ENCODE data around the gene COPZ1. TPM values are rescaled to one million over a fixed set of nuclear protein-coding genes. Genes with fewer than 3 reads are reported as not detected.

COPZ1 gene
- total RNA-seq, 1 donor = 104 TPM

- TF ChIP-seq CTCF (IDR thresholded peaks at IDR 0.05; ENCODE audit: extremely low read depth, low read depth, low read length) = no peak
- no peak overlapping the region for H2AFZ ChIP-seq (ENCODE audit: low read length)
- H3K79me2 ChIP-seq (ENCODE audit: insufficient read depth, low read length) = no peaks in the 10 kb centered on the region
- no peaks in the 10 kb centered on the region for H3K27me3 ChIP-seq (ENCODE audit: insufficient read depth, low read length)
- no peaks in the 10 kb centered on the region for H3K9me3 ChIP-seq (ENCODE audit: low read depth, low read length)
- no peak overlapping the region for H3K4me2 ChIP-seq (ENCODE audit: insufficient read depth, low read length)
- H4K20me1 ChIP-seq (ENCODE audit: insufficient read depth, low read length) = no peaks in the 10 kb centered on the region
- peak; percentile 79 for DNase-seq (ENCODE audit: insufficient read length, low spot score, missing footprints)
- no peaks in the 10 kb centered on the region for H3K36me3 ChIP-seq (ENCODE audit: insufficient read depth, low read length)
- H3K4me1 ChIP-seq (ENCODE audit: insufficient read depth, low read length) = peaks cover 7% of the 10 kb centered on the region
- H3K4me3 ChIP-seq (ENCODE audit: insufficient read depth, low read length) = no peak overlapping the region
- H3K27ac ChIP-seq (ENCODE audit: low read depth, low read length) = no peak overlapping the region
Measured at GRCh38 chr12:54377007-54377406, 52.1 kb downstream of the COPZ1 start.

- no peak for TF ChIP-seq CTCF (IDR thresholded peaks at IDR 0.05; ENCODE audit: extremely low read depth, low read depth, low read length)
- H3K79me2 ChIP-seq (ENCODE audit: insufficient read depth, low read length) = no peaks in the 10 kb centered on the region
- DNase-seq (ENCODE audit: insufficient read length, low spot score, missing footprints) = peak; percentile 72
- H3K4me2 ChIP-seq (ENCODE audit: insufficient read depth, low read length) = peak overlapping the region; percentile 80
- H2AFZ ChIP-seq (ENCODE audit: low read length) = no peak overlapping the region
- H3K9me3 ChIP-seq (ENCODE audit: low read depth, low read length) = no peaks in the 10 kb centered on the region
- no peak overlapping the region for H3K27ac ChIP-seq (ENCODE audit: low read depth, low read length)
- no peak overlapping the region for H3K4me3 ChIP-seq (ENCODE audit: insufficient read depth, low read length)
- H4K20me1 ChIP-seq (ENCODE audit: insufficient read depth, low read length) = no peaks in the 10 kb centered on the region
- no peaks in the 10 kb centered on the region for H3K36me3 ChIP-seq (ENCODE audit: insufficient read depth, low read length)
- H3K27me3 ChIP-seq (ENCODE audit: insufficient read depth, low read length) = no peaks in the 10 kb centered on the region
- H3K4me1 ChIP-seq (ENCODE audit: insufficient read depth, low read length) = peaks cover 10% of the 10 kb centered on the region
Measured at GRCh38 chr12:54377797-54378515, 53.0 kb downstream of the COPZ1 start.

- no peaks in the 10 kb centered on the region for H3K9me3 ChIP-seq (ENCODE audit: low read depth, low read length)
- H2AFZ ChIP-seq (ENCODE audit: low read length) = peak overlapping the region; percentile 58
- no peaks in the 10 kb centered on the region for H3K79me2 ChIP-seq (ENCODE audit: insufficient read depth, low read length)
- H3K36me3 ChIP-seq (ENCODE audit: insufficient read depth, low read length) = no peaks in the 10 kb centered on the region
- peaks cover 14% of the 10 kb centered on the region for H3K4me1 ChIP-seq (ENCODE audit: insufficient read depth, low read length)
- H3K4me3 ChIP-seq (ENCODE audit: insufficient read depth, low read length) = peak overlapping the region; percentile 66
- H3K27ac ChIP-seq (ENCODE audit: low read depth, low read length) = peak overlapping the region; percentile 6
- no peak for TF ChIP-seq CTCF (IDR thresholded peaks at IDR 0.05; ENCODE audit: extremely low read depth, low read depth, low read length)
- no peaks in the 10 kb centered on the region for H3K27me3 ChIP-seq (ENCODE audit: insufficient read depth, low read length)
- peak overlapping the region; percentile 80 for H3K4me2 ChIP-seq (ENCODE audit: insufficient read depth, low read length)
- peak; percentile 98 for DNase-seq (ENCODE audit: insufficient read length, low spot score, missing footprints)
- H4K20me1 ChIP-seq (ENCODE audit: insufficient read depth, low read length) = no peaks in the 10 kb centered on the region
Measured at GRCh38 chr12:54378796-54379397, 54.0 kb downstream of the COPZ1 start.

GRCh38 chr12:54379398-54380201, 54.7 kb downstream of the COPZ1 start:
- Histone ChIP-seq H2AFZ (ENCODE audit: low read length) (peak overlapping the region; percentile 58), H3K27me3 (ENCODE audit: insufficient read depth, low read length) (no peaks in the 10 kb centered on the region), H3K36me3 (ENCODE audit: insufficient read depth, low read length) (no peaks in the 10 kb centered on the region), H3K4me2 (ENCODE audit: insufficient read depth, low read length) (peak overlapping the region; percentile 80), H3K27ac (ENCODE audit: low read depth, low read length) (peak overlapping the region; percentile 6), H3K9me3 (ENCODE audit: low read depth, low read length) (no peaks in the 10 kb centered on the region), H3K4me3 (ENCODE audit: insufficient read depth, low read length) (peak overlapping the region; percentile 66), H3K4me1 (ENCODE audit: insufficient read depth, low read length) (peaks cover 16% of the 10 kb centered on the region), H4K20me1 (ENCODE audit: insufficient read depth, low read length) (no peaks in the 10 kb centered on the region), H3K79me2 (ENCODE audit: insufficient read depth, low read length) (no peaks in the 10 kb centered on the region)
- peak; percentile 100 for TF ChIP-seq CTCF (IDR thresholded peaks at IDR 0.05; ENCODE audit: extremely low read depth, low read depth, low read length)
- DNase-seq (ENCODE audit: insufficient read length, low spot score, missing footprints) = peak; percentile 99

All from osteoblast (primary cell).